ENCODE results near the gene MTA2.

MTA2 gene

DNA sequence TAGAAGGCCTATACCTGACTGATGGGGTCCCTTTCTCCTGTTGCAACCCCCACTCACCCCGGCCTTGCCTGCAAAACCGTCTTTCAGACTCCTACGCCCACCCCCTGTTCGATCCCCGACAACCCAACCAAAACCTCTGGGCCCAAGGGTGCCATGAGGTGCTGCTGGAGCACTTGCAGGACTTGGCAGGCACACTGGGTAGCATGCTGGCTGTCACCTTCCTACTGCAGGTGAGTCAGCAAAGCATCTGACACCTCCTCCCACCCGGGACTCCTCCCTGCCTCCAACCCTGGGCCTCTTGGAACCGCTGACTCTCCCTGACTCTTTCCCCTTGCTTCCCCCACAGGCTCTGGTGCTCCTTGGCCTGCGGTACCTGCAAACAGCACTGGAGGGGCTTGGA is 12.6 kb upstream of the MTA2 start (continued):
- peak; percentile 31; the same call in 1 of the 2 replicates for TF ChIP-seq EGR2 (tag by site-specific recombination; IDR thresholded peaks at IDR 0.05; ENCODE audit: low read depth)

DNA sequence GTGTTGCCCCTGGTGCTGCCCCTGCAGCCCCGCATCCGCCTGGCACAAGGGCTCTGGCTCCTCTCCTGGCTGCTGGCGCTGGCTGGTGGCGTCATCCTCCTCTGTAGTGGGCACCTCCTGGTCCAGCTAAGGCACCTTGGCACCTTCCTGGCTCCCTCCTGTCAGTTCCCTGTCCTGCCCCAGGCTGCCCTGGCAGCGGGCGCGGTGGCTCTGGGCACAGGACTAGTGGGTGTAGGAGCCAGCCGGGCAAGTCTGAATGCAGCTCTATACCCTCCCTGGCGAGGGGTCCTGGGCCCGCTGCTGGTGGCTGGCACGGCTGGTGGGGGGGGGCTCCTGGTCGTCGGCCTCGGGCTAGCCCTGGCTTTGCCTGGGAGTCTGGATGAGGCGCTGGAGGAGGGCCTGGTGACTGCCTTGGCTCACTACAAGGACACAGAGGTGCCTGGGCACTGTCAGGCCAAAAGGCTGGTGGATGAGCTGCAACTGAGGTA is 11.7 kb upstream of the MTA2 start:
- no peaks in the 10 kb centered on the region for H3K9me3 ChIP-seq (ENCODE audit: control insufficient read depth, insufficient read depth, low read depth, low read length)
- peaks cover 0 to 48% of the 10 kb centered on the region in 2 experiments; a peak in 2 of 3 replicates for H3K36me3 ChIP-seq (ENCODE audit: control insufficient read depth in 2 of 2, insufficient read depth in 1 of 2, low read length in 2 of 2)
- CTCF ChIA-PET = interaction anchor here (0.5 to 1.4 kb wide), 5 partner anchors 13 to 219 kb away, joined by 3 to 5 read pairs (median 3); no protein-coding TSS in a partner anchor
- TF ChIP-seq ZNF555 (tag by site-specific recombination; conservative IDR thresholded peaks at IDR 0.05) (no peak), ZBTB8A (tag by site-specific recombination; IDR thresholded peaks at IDR 0.05) (0 out of 2 replicates have a peak, but pooled peaks have one; percentile 28), ZNF2 (tag by site-specific recombination; IDR thresholded peaks at IDR 0.05) (no peak), ZNF660 (tag by site-specific recombination; IDR thresholded peaks at IDR 0.05) (no peak), GLIS1 (tag by site-specific recombination; IDR thresholded peaks at IDR 0.05) (no peak), ZBTB10 (tag by site-specific recombination; IDR thresholded peaks at IDR 0.05) (no peak)
- TF ChIP-seq, protein P1, sequence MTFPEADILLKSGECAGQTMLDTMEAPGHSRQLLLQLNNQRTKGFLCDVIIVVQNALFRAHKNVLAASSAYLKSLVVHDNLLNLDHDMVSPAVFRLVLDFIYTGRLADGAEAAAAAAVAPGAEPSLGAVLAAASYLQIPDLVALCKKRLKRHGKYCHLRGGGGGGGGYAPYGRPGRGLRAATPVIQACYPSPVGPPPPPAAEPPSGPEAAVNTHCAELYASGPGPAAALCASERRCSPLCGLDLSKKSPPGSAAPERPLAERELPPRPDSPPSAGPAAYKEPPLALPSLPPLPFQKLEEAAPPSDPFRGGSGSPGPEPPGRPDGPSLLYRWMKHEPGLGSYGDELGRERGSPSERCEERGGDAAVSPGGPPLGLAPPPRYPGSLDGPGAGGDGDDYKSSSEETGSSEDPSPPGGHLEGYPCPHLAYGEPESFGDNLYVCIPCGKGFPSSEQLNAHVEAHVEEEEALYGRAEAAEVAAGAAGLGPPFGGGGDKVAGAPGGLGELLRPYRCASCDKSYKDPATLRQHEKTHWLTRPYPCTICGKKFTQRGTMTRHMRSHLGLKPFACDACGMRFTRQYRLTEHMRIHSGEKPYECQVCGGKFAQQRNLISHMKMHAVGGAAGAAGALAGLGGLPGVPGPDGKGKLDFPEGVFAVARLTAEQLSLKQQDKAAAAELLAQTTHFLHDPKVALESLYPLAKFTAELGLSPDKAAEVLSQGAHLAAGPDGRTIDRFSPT (tag by site-specific recombination; IDR thresholded peaks at IDR 0.05) = peak; percentile 97
- POLR2A ChIA-PET = interaction anchor here (0.6 to 4.1 kb wide), 6 partner anchors 8 to 59 kb away, joined by 3 to 31 read pairs (median 6); partner anchors contain the start of genes B3GAT3, INTS5, LBHD1 and MTA2
- no peak overlapping the region for H3K4me3 ChIP-seq (ENCODE audit: low read depth, low read length)
- H3K27ac ChIP-seq (ENCODE audit: extremely low read depth, low read depth, low read length) = no peak overlapping the region
- H3K4me1 ChIP-seq (ENCODE audit: control insufficient read depth, insufficient read depth, low read length) = no peaks in the 10 kb centered on the region

DNA sequence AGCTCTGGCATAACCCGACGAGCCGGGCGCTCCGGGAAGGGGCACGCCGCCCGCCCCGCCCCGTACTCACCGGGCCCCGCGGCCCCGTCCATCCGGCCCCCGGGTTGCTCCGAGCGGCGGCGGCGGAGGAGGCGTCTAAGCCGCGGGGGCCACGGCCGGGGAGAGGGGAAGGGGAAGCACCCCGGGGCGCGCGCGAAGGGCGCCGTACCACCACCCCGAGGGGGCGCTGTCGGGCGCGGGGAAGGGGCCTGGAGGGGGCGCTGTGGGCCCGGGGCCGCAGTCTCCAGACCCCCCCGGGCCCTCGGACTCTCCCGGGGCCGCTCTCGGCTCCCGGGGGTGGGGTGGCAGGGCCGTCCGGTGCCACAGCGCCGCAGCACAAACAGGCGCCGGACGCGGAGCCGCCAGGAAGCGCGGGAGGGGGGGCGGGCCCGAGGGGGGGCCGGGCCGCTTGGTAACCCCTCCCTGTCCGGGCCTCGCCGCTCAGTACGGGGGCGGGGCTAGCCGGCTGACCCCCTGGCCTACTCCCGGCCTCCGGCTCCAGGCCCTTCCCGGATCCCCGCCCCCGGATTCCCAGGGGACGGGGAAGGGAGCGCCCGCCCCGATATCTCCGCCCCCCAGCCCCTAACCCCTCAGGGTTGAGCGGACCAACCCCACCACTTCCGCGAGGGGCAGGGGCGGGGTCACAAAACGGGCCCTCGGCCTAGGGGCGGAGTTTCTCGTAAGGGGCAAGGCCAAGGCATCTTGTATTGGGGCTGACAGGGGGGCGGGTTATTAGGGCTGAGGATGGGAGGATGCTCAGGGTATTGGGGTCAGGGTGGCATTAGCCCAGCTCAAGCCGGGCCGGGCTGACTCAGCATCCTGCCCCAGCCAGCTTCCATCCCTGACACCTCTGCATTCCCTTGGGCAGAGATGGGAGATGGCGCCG is 11.0 kb upstream of the MTA2 start, which contains the start of the genes EML3 and ROM1:
Gene EML3 (minus strand): TSS at position 410 of the 925 bp plus-strand sequence. CDS start 318 bp downstream, at position 92.
Gene ROM1 (plus strand): TSS at position 892 of the 925 bp plus-strand sequence. CDS start 25 bp downstream, at position 917.
- H3K4me1 ChIP-seq (ENCODE audit: control insufficient read depth, insufficient read depth, low read length) = no peaks in the 10 kb centered on the region
- POLR2A ChIA-PET = interaction anchor here (0.7 to 4.1 kb wide), 11 partner anchors 9 to 243 kb away, joined by 3 to 31 read pairs (median 5); partner anchors contain the start of genes B3GAT3, EEF1G, HNRNPUL2 and INTS5
- peak within 1 kb of the TSS; percentile 55 for H3K4me3 ChIP-seq (ENCODE audit: low read depth, low read length)
- no peaks in the 10 kb centered on the region for H3K9me3 ChIP-seq (ENCODE audit: control insufficient read depth, insufficient read depth, low read depth, low read length)
- CTCF ChIA-PET = interaction anchor here (0.5 to 3.2 kb wide), 17 partner anchors 9 to 218 kb away, joined by 3 to 19 read pairs (median 4); partner anchors contain the start of genes B3GAT3, MTA2 and TUT1
- H3K27ac ChIP-seq (ENCODE audit: extremely low read depth, low read depth, low read length) = peak within 1 kb of the TSS; percentile 64
- H3K36me3 ChIP-seq (ENCODE audit: control insufficient read depth in 2 of 2, insufficient read depth in 1 of 2, low read length in 2 of 2) = peaks cover 0 to 55% of the 10 kb centered on the region in 2 experiments; a peak in 2 of 3 replicates
- peak; percentile 79 for TF ChIP-seq ZBTB8A (tag by site-specific recombination; IDR thresholded peaks at IDR 0.05)
- peak; percentile 43; the same call in 1 of the 2 replicates for TF ChIP-seq ZSCAN30 (tag by site-specific recombination; IDR thresholded peaks at IDR 0.05)
- peak; percentile 63; the same call in 1 of the 2 replicates for TF ChIP-seq KLF9 (tag by site-specific recombination; IDR thresholded peaks at IDR 0.05; ENCODE audit: low read depth)
- TF ChIP-seq REPIN1 (tag by site-specific recombination; IDR thresholded peaks at IDR 0.05; ENCODE audit: low read depth) = no peak
- peak; percentile 64; the same call in 1 of the 2 replicates for TF ChIP-seq GLIS1 (tag by site-specific recombination; IDR thresholded peaks at IDR 0.05)
- TF ChIP-seq HOXD13 (CRISPR knock-in tag; IDR thresholded peaks at IDR 0.05; ENCODE audit: borderline replicate concordance) = no peak
- peak; percentile 26; the same call in 1 of the 2 replicates for TF ChIP-seq ZXDB (tag by site-specific recombination; IDR thresholded peaks at IDR 0.05)
- TF ChIP-seq GLIS2 (tag by site-specific recombination; IDR thresholded peaks at IDR 0.05) = peak; percentile 69
- peak; percentile 79 for TF ChIP-seq SP3 (tag by site-specific recombination; IDR thresholded peaks at IDR 0.05)
- peak; percentile 39 for TF ChIP-seq ZBTB26 (tag by site-specific recombination; optimal IDR thresholded peaks at IDR 0.05)
- no peak for TF ChIP-seq MEIS1 (CRISPR knock-in tag; IDR thresholded peaks at IDR 0.05; ENCODE audit: borderline replicate concordance)
- peak; percentile 79 for TF ChIP-seq IKZF3 (tag by site-specific recombination; IDR thresholded peaks at IDR 0.05)
- peak; percentile 40; the same call in 1 of the 2 replicates for TF ChIP-seq KLF8 (tag by site-specific recombination; IDR thresholded peaks at IDR 0.05)
- TF ChIP-seq ZNF670 (tag by site-specific recombination; IDR thresholded peaks at IDR 0.05; ENCODE audit: low read depth) = no peak
- TF ChIP-seq, protein P2, sequence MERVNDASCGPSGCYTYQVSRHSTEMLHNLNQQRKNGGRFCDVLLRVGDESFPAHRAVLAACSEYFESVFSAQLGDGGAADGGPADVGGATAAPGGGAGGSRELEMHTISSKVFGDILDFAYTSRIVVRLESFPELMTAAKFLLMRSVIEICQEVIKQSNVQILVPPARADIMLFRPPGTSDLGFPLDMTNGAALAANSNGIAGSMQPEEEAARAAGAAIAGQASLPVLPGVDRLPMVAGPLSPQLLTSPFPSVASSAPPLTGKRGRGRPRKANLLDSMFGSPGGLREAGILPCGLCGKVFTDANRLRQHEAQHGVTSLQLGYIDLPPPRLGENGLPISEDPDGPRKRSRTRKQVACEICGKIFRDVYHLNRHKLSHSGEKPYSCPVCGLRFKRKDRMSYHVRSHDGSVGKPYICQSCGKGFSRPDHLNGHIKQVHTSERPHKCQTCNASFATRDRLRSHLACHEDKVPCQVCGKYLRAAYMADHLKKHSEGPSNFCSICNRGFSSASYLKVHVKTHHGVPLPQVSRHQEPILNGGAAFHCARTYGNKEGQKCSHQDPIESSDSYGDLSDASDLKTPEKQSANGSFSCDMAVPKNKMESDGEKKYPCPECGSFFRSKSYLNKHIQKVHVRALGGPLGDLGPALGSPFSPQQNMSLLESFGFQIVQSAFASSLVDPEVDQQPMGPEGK (tag by site-specific recombination; IDR thresholded peaks at IDR 0.05) = peak; percentile 79
- peak; percentile 70 for TF ChIP-seq ZNF423 (tag by site-specific recombination; IDR thresholded peaks at IDR 0.05)

Measured in HEK293 (cell line).